NCI-H1694 treated with DMSO at 0.1 percent for 48 hours (cell line): ENCODE results near the gene CHD5.

Experiments used
- DNase-seq: peaks from one replicate; lab custom pipeline; 2025; lab: John Stamatoyannopoulos, UW

CHD5 gene

DNA sequence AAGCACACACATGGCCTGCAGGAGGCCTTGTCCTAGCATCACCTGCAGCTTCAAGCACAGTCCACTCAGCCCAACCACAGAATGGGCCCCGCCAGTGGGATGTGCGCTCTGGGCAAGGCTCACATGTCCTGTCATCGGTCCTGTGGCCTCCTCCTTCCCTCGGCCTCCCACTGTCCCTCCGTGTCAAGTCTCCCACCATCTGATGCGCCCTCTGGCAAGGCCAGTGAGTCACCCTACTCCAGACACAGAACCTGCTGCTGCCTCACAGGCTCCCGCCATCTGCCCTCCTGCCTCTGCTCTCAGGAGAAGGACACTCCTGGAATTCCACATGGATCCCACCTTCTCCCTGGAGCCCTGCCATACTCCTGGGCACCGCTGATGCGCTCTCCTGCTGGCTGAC lies 120.3 kb downstream of the CHD5 start:
- no peak for DNase-seq

- DNase-seq = no peak
These were observed 122.8 kb downstream of the CHD5 start for GRCh38 chr1:6057170-6057845.

- DNase-seq = no peak
These were observed 123.6 kb downstream of the CHD5 start for GRCh38 chr1:6056572-6056948.

- DNase-seq = no peak
These were observed 125.5 kb downstream of the CHD5 start for GRCh38 chr1:6054596-6054995.

GRCh38 chr1:6053206-6053546 lies 126.9 kb downstream of the CHD5 start:
- no peak for DNase-seq

- peak; percentile 59 for DNase-seq
These were observed 127.4 kb downstream of the CHD5 start for GRCh38 chr1:6052543-6053205.
